Measurements from ENCODE around the gene ZNF335. TPM values are rescaled to one million over a fixed set of nuclear protein-coding genes. Genes with fewer than 3 reads are reported as not detected.

Gene ZNF335
- total RNA-seq, 1 donor from 2014 or later = 31.6 TPM

DNA sequence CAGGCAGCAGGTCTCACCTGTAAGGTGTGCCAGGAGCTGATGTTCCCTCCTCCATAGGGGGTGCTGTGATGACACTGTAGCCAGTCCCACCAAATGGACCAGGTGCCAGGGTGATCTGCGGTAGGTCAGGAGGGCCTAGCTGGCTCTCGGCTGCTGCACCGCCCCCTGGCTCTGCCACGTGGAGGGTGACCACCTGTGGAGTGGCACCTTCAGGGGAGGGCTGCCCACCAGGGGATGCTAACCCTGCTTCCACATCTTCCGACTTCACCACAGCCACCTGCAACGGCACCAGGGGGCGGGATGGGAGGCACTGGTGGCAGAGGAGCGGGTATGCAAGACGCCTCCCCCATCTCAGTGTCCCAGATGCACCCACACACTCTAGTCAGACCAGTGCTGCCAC, 18.3 kb downstream of the ZNF335 start:
- H3K27ac Mint-ChIP-seq = no peak overlapping the region
- DNase-seq (ENCODE audit: low spot score in 2 of 2, unreplicated experiment in 2 of 2) = no peak
- TF ChIP-seq, protein P1, sequence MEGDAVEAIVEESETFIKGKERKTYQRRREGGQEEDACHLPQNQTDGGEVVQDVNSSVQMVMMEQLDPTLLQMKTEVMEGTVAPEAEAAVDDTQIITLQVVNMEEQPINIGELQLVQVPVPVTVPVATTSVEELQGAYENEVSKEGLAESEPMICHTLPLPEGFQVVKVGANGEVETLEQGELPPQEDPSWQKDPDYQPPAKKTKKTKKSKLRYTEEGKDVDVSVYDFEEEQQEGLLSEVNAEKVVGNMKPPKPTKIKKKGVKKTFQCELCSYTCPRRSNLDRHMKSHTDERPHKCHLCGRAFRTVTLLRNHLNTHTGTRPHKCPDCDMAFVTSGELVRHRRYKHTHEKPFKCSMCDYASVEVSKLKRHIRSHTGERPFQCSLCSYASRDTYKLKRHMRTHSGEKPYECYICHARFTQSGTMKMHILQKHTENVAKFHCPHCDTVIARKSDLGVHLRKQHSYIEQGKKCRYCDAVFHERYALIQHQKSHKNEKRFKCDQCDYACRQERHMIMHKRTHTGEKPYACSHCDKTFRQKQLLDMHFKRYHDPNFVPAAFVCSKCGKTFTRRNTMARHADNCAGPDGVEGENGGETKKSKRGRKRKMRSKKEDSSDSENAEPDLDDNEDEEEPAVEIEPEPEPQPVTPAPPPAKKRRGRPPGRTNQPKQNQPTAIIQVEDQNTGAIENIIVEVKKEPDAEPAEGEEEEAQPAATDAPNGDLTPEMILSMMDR (IDR thresholded peaks at IDR 0.05; ENCODE audit: unreplicated experiment) = no peak
- peaks cover 24% of the 10 kb centered on the region for H3K36me3 Mint-ChIP-seq
- H3K4me1 Mint-ChIP-seq = no peaks in the 10 kb centered on the region
- H3K27me3 Mint-ChIP-seq (ENCODE audit: low read depth) = no peaks in the 10 kb centered on the region
- no peak overlapping the region for H3K4me3 Mint-ChIP-seq
- H3K9me3 Mint-ChIP-seq = peaks cover 3% of the 10 kb centered on the region

DNA sequence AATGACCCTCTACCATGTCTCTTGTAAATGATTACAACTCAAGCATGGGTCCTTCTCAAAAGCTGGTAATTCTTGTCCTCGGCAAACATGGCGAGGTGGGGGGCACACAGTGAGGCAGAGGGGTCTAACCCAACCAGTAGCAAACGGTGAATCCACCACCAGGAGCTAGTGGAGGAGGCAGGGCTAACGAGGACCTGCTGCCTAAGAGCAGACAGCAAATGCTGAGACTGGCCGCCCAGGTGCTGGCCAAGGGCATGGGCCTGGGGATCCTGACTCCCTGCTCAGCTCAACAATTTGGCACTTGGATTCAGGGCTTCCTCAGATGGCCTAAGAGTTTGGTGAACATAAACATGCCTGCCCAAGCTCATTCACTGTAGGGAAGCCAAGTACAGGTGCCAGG, 19.1 kb downstream of the ZNF335 start:
- H3K36me3 Mint-ChIP-seq = peaks cover 19% of the 10 kb centered on the region
- DNase-seq (ENCODE audit: low spot score in 2 of 2, unreplicated experiment in 2 of 2) = no peak
- no peaks in the 10 kb centered on the region for H3K9me3 Mint-ChIP-seq
- TF ChIP-seq, protein P1 (IDR thresholded peaks at IDR 0.05; ENCODE audit: unreplicated experiment) = no peak
- no peak overlapping the region for H3K4me3 Mint-ChIP-seq
- H3K27me3 Mint-ChIP-seq (ENCODE audit: low read depth) = no peaks in the 10 kb centered on the region
- H3K27ac Mint-ChIP-seq = no peak overlapping the region
- H3K4me1 Mint-ChIP-seq = no peaks in the 10 kb centered on the region

DNA sequence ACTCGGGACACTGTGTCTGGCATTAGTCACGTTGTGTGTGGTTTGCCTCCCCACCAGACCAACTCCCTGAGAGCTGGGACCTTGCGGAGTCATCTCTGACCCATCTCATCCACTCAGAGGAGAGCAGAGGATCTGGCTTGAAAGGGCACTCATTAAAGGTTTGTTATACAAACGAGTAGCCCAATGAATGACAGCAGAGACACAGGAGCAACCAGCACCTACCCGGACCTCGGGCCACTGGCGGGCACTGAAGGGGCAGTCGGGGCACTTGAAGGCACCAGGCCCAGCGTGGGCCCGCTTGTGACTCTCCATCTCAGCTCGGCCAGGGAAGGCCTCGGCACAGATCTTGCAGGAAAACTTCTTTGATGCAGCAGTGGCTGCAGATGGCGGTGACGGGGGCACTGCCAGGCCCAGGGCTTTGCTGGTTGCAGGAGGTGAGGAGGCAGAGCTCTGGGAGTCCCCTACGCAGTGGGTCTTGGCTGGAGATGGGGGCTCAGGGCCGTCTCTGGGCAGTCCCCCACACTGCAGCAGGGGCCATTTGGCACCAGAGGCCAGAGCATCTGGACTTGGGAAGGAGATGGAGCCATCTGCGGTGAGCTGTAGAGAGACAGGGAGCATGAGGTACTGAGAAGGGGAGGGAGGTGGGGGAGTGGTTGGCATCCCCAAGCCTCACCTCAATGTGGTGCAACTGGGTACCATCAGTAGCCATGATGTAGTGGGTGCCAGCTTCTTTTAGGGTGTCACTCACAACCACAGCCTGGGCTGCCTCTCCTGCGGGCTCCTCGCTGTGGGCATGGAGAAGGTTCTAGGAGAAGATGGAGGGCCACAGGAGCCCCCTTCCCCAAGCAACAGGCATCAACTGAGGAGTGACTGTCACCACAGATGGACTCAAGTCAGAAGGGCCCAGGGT, 19.8 kb downstream of the ZNF335 start:
- Mint-ChIP-seq H3K27me3 (ENCODE audit: low read depth) (no peaks in the 10 kb centered on the region), H3K9me3 (no peaks in the 10 kb centered on the region), H3K36me3 (peaks cover 16% of the 10 kb centered on the region), H3K4me3 (no peak overlapping the region), H3K27ac (no peak overlapping the region), H3K4me1 (no peaks in the 10 kb centered on the region)
- no peak for DNase-seq (ENCODE audit: low spot score in 2 of 2, unreplicated experiment in 2 of 2)
- TF ChIP-seq, protein P1 (IDR thresholded peaks at IDR 0.05; ENCODE audit: unreplicated experiment) = no peak

DNA sequence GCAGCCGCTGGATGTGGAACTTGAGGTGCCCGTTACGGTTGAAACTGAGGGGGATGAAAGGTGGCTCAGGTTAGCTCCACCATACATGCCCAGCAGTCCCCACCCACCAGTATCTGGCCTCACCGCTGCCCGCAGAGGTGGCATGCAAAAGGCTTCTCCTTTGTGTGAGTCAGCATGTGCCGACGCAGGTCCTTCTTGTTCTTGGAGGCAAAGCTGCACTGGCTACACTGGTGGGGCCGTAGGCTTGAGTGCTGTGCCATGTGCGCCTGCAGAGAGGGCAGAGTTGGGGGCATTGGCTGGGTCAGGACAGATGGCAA, 21.7 kb downstream of the ZNF335 start:
- TF ChIP-seq, protein P1 (IDR thresholded peaks at IDR 0.05; ENCODE audit: unreplicated experiment) = no peak
- no peaks in the 10 kb centered on the region for H3K9me3 Mint-ChIP-seq
- peaks cover 14% of the 10 kb centered on the region for H3K36me3 Mint-ChIP-seq
- H3K27me3 Mint-ChIP-seq (ENCODE audit: low read depth) = no peaks in the 10 kb centered on the region
- no peak for DNase-seq (ENCODE audit: low spot score in 2 of 2, unreplicated experiment in 2 of 2)
- H3K4me3 Mint-ChIP-seq = no peak overlapping the region
- no peaks in the 10 kb centered on the region for H3K4me1 Mint-ChIP-seq
- no peak overlapping the region for H3K27ac Mint-ChIP-seq

DNA sequence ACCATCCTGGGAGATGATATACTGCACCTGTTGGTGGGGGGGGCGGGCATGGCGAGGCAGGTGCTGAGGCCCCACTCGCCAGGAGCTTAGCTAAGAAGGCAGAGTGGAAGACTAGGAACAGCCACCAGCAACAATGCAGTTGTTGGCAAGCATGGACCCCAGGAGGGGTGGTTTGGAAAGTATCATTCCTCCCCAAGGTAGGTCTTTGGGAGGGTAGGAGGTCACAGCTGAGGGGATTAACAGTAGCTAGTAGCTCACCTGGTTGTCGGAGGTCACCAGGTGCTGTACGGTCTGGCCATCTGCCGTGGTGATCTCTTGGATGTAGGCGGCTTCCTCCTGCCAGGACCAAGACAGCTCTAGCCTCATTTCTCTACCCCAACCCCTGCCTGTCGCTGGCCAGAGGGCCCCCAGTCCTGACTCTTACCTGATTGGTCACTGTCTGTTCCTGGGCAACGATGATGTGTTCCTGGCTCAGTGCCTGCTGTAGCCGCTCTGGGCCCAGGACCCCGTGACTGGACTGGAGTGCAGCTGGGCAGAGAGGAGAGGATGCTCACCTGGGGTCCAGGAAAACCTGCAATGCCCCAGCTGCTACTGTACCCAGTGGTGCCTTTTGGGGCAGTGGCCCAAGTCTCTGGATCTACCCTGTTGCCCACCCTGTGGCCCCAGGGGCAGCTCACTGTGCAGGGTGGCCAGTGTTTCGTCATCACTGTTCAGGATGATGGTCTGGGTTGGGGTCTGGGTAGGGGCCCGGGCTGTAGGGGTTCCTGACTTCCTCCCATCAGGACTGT, 22.3 kb downstream of the ZNF335 start:
- peak overlapping the region; percentile 60 for H3K27ac Mint-ChIP-seq
- no peak overlapping the region for H3K4me3 Mint-ChIP-seq
- peaks cover 16% of the 10 kb centered on the region for H3K36me3 Mint-ChIP-seq
- no peak for DNase-seq (ENCODE audit: low spot score in 2 of 2, unreplicated experiment in 2 of 2)
- no peaks in the 10 kb centered on the region for H3K27me3 Mint-ChIP-seq (ENCODE audit: low read depth)
- H3K9me3 Mint-ChIP-seq = no peaks in the 10 kb centered on the region
- H3K4me1 Mint-ChIP-seq = no peaks in the 10 kb centered on the region
- TF ChIP-seq, protein P1 (IDR thresholded peaks at IDR 0.05; ENCODE audit: unreplicated experiment) = no peak

Data from mesothelial cell of epicardium (in vitro differentiated cells).